ENCODE measurements around the gene ARHGAP24. TPM values are rescaled to one million over a fixed set of nuclear protein-coding genes. Genes with fewer than 3 reads are reported as not detected.

ARHGAP24 gene
- total and polyA plus RNA-seq, 2 of the 13 experiments (the other 11 are each of a cell fraction or from before 2014, with no cell fraction given) = 0.07 to 0.55 TPM

- TF ChIP-seq ELF1 (CRISPR knock-in tag; IDR thresholded peaks at IDR 0.05) (no peak), MZF1 (CRISPR knock-in tag; IDR thresholded peaks at IDR 0.05; ENCODE audit: borderline replicate concordance) (no peak), ZNF619 (CRISPR knock-in tag; IDR thresholded peaks at IDR 0.05) (no peak), ZNF362 (CRISPR knock-in tag; IDR thresholded peaks at IDR 0.05; ENCODE audit: borderline replicate concordance) (no peak)
Observed at GRCh38 chr4:86050496-86050895, 575.5 kb downstream of the ARHGAP24 start (continued).

MicroRNAs within 50 kb of the gene (microRNA counts, 767-probe panel; counts per million panel counts)
- microRNA hsa-miR-4451 = not detected

Small RNA genes within 50 kb of the gene (microRNA-seq; reads per million reads assigned to microRNA genes)
- not detected for gene MIR4451

Small RNA genes within 50 kb of the gene (small RNA-seq; reads per million reads assigned to genes)
- 0 reads per million in 3 experiments for gene MIR4451 (ENCODE audit: insufficient read depth in 2 of 3, insufficient read length in 3 of 3, low read depth in 2 of 3, low replicate concordance in 1 of 3)

All from HepG2 (cell line).